Activated effector memory CD4-positive, alpha-beta T cell treated with Interleukin-2 at 50 U/mL for 16 hours (primary cell): ENCODE measurements around the gene EIF4G1.
A peak's percentile ranks its signal among the peaks of the same experiment; 100 is the strongest.
"Not testable (repeated sequence)": the region's sequence is repeated elsewhere in the genome, so short reads cannot be mapped to it uniquely, and the experiment has no call there.

Experiments used
- DNase-seq: peaks from one replicate; pipeline ENCODE4 v3.0.0-alpha.2; 2020

The EIF4G1 gene

DNA sequence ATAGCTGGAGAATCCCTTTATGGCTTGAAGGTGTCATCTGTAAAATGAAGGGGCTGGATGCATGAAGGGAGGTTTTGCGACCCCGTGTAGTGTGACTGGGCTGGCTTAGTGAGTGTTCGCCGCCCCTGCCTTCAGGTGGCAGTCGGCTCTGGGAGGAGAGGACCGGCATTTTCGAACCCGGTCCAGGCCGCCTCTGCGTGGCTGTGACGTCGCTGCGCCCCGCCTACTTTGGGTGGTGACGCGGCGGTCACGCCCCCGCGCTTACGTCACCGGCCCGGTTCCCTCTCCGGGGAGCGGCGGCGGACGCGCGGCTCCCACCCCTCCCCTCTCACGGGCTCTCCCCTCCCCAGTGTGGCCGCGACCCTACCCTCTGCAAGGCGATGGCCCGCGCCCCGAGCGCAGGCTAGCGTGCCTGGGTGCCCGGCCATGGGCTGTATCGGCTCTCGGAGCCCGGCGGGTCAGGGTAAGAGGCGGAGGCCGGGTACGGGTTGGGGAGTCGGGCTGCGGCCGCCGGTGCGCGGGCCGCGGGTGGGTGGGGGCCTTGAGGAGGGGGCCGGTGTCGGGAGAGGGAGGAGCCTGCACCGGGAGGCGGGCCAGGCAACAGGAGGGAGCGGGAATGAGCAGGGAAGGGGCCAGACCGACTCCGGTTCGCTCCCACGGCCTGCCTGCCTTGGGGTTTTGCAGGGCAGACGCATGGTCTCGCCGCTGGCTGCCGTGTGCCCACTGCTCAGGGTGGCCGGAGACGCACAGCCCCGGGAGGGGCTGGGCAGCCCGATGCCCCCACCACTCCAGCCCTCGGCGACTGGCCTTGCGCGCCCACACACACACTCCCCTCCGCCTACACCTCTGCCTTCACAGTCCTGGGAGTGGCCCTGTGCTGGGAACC is 21.5 kb downstream of the EIF4G1 start:
- peak; percentile 79 for DNase-seq

GRCh38 chr3:184336547-184337398 is 22.4 kb downstream of the EIF4G1 start:
- DNase-seq = no peak

GRCh38 chr3:184337399-184337714 is 23.0 kb downstream of the EIF4G1 start, which contains the start of gene FAM131A:
FAM131A (plus strand) TSS chr3:184337600; CDS start chr3:184337631, 31 bp downstream.
- DNase-seq = no peak

GRCh38 chr3:184337981-184338380 is 23.6 kb downstream of the EIF4G1 start:
- no peak for DNase-seq

- DNase-seq = no peak
Measured at GRCh38 chr3:184338511-184338945, 24.1 kb downstream of the EIF4G1 start.

DNA sequence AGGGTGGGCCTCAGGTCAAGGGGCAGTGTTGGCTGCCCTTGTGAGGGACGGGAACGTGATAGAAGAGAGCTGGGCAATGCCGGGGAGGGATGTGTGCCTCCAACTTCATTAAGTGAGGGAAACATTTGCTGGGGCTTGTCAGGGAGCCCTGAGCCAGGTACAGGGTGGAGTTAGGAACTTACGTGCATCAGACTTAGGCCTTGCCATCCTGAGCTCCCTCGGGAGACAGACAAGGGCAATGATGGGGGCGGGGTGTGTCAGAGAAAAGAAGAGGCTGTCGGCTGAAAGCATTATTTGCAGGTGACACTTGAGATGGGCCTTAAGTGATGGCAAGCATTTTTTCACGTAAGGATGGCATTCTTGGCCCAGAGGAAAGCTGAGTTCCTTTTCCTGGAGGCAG is 24.6 kb downstream of the EIF4G1 start:
- no peak for DNase-seq

DNA sequence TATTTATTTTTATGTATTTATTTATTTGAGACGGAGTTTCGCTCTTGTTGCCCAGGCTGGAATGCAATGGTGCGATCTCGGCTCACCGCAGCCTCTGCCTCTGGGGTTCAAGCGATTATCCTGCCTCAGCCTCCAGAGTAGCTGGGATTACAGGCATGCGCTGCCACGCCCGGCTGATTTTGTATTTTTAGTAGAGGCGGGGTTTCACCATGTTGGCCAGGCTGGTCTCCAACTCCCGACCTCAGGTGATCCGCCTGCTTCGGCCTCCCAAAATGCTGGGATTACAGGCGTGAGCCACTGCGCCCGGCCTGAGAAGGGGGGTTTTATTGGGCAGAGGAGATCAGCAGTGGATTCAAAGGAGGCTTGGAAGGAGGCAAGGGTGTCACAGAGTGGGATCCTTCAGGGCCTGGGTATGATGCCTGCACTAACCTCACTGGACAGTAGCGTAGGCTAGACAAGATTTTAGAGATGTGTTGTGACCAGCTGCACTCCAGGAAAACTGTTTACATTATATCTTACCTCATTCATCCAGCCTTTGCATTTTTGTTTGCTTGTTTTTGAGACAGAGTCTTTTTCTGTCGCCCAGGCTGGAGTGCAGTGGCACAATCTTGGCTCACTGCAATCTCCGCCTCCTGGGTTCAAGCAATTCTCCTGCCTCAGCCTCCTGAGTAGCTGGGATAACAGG is 25.2 kb downstream of the EIF4G1 start:
- DNase-seq = not testable (repeated sequence)

GRCh38 chr3:184341925-184342324 is 27.5 kb downstream of the EIF4G1 start:
- no peak for DNase-seq

DNA sequence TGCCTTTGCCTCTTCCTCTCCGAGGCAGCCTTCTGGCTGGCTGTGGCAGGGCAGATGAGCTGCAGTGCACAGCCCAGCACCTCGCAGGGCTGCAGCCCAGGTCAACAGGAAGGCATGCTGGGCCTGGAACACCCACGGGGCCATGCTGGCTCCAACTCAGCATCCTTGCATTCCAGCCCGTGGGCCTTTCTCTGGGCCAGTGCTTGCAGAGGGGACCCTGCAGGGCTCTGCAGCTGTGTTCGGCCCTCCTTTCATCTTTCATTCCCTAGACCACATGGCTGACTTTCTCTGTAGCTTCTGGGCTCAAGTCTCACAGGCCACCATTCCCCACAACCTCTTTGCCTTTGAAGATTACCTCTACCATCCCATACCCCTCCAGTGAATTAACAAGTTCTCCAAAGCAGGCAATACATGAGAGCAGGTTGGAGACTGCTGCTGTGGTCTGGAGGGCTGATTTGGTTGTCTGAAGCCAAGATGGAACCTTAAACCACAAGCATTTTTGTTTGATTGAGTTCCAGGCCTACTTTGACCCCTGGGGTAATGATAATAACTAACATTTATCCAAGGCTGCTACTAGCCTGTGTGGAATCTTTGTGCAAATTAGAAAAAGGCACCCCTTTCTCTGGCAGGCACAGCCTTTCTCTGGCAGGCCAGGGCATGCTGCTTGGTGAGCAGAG is 28.9 kb downstream of the EIF4G1 start:
- DNase-seq = no peak

GRCh38 chr3:184344579-184345316 is 30.3 kb downstream of the EIF4G1 start:
- DNase-seq = no peak

GRCh38 chr3:184345317-184346144 is 31.1 kb downstream of the EIF4G1 start:
- no peak for DNase-seq

GRCh38 chr3:184346480-184347190 is 32.2 kb downstream of the EIF4G1 start:
- no peak for DNase-seq

DNA sequence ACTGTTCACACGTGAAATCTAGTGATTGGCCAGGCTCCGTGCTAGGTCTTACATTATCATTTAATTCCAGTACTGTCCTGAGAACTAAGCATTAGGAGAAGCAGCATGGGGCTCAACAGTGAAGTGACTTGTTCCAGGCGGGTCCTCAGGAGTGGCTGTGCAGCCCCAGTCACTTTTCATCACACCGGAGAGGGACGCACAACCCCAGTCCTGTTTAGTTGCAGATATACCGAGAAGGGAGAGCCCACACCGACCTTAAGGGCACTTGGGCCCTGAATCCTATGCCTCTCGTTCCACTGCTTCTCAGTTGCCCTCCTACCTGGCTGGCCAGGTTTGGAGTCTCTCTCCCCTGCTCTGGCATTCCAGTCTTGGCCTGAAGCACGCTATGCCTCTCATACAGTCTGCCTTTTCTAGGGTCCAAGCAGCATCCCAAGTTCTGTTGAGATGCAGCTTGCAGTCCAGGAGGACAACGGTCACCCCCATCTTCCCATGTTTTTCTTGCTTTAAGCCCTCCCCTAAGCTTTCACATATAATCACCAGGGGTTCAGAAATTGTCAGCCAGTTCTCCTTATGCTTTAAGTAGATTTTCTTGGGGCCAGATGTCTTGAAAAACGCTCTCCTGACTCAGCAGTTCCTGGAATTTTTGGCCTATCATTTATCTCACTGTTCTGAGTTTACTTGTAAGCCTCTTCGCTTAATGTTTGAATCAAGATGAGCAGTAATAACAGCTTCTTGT is 33.1 kb downstream of the EIF4G1 start:
- no peak for DNase-seq

- no peak for DNase-seq
Measured at GRCh38 chr3:184348057-184348382, 33.6 kb downstream of the EIF4G1 start.

- no peak for DNase-seq
Measured at GRCh38 chr3:184349563-184350470, 35.4 kb downstream of the EIF4G1 start.

GRCh38 chr3:184350618-184351017 is 36.2 kb downstream of the EIF4G1 start:
- DNase-seq = no peak

DNA sequence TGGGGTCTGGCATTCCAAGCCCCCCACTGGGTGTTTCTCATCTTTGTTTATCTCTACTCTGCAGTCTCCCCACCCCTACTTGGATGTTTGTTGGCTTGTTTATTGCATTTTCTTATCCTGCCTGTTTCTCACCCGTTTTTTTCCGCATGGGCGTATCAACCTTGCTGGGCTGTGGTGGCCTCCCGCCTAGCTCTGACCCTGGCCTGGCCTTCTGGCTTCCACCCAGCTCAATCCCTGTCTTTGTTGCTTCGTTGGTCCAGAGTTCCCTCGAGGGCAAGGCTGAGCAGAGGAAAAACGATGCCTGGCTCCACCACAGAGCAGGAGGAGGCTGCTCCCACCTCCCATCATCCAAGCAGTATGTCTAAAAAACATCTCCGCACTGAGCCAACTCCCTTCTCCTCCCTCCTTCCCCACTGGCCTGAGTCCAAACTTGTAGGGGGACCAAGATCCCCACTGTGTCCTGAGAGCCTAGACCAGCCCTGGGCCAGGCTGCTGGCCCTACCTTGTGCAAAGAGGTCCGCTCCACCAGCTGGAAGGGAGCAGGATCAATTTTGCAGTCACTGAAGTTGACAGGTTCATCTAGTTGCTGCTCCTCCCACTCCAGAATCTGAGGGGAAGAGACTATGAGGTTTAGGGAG is 37.2 kb downstream of the EIF4G1 start:
- DNase-seq = no peak

DNA sequence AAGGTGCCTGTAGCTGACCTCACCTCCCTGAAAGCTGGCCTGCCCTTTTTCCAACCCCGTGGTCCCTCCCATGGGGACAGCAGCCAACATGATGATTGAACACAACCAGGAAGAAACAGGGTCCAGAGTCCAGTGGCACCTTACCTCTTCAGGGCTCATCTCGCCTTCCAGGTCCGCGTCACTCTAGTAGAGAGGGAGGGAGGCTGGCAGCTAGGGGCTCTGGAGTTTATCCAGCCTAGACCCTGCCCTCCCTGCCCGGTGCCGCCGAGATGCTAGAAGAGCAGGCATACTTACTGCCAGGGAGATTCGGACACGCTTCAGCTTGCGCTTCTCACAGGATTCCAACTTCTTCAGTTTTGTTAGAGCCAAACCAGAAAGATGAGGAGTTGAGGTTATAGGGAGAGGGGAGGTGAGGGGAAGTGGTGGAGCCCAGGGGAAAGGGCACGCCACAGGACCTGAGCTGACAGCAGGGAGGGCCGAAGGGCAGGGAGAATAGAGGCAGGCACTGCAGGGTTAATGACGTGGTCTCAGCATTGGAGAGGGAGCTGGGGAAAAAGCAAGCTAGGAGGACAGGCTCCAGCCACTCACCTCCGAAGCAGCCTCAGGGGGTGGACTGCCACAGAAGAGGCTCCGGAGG is 37.9 kb downstream of the EIF4G1 start:
- no peak for DNase-seq
